HG02973 (cell line): ENCODE data around the gene MMP3.
"Not testable (repeated sequence)": the region's sequence is repeated elsewhere in the genome, so short reads cannot be mapped to it uniquely, and the experiment has no call there.

Experiments
- ATAC-seq: cut with Tn5 transposase; IDR thresholded peaks from one replicate; pipeline ENCODE4 v1.9.1; 2021; ENCODE audit warnings: moderate library complexity; ENCODE audit not compliant: unreplicated experiment

Gene MMP3

DNA sequence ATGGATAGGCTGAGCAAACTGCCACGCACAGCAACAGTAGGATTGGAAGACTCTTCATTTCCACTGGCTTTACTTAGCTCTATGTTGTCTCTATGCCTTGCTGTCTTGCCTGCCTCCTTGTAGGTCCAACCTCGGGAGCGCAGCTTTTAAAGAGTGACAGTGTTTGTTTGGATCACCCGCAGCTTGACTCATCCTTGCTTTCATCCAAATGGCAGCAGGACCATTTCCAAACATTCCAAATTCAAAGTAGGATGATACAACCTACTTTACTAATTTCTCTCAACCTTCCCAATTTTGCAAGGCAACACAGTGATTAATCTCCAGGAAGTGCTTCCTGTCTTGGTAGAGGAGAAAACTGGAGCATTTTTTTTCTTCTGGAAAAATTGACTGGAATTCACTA lies at the start of gene MMP3:
Gene MMP3 (minus strand): TSS at position 121 of the 400 bp plus-strand sequence. CDS start 63 bp downstream, at position 58.
- no peak for ATAC-seq

DNA sequence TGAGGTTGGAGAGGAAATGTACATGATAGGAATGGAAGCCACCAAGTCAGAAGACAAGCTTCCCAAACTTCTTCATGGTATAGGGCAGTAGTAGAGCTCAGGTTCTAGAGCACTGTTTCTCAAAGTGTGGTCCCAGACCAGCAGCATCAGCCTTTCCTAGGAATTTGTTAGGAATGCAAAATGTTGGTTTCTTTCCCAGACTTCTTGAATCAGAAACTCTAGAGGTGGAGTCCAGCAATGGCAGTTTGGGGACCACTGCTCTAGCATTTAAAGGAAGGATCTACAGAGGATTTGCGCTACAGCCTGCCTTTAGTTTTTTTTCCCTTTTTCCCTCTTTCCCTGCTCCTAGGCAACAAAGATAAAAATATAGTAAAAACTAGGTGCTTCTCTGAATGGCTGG lies 48.3 kb upstream of the MMP3 start:
- ATAC-seq: no peak

- ATAC-seq: no peak
These were observed 43.6 kb upstream of the MMP3 start for GRCh38 chr11:102886999-102887398.

DNA sequence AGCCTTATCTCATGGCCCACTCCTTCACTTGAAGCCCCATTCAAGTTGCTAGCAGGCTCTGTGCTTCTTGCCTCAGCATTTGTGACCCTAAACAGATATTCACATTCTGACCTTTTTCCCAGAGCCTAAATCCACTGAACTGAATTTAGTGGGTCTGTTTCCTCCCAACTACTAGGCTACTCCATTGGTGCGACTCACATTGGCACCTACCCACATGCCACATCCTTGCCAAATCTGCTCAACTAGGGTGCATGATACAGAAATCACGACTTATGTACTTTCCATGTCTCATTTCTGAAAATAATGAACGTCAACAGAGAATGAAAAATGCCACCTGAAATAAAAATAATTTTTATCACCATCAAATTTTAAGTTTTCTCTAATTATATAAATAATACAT lies 39.7 kb upstream of the MMP3 start:
- no peak for ATAC-seq

DNA sequence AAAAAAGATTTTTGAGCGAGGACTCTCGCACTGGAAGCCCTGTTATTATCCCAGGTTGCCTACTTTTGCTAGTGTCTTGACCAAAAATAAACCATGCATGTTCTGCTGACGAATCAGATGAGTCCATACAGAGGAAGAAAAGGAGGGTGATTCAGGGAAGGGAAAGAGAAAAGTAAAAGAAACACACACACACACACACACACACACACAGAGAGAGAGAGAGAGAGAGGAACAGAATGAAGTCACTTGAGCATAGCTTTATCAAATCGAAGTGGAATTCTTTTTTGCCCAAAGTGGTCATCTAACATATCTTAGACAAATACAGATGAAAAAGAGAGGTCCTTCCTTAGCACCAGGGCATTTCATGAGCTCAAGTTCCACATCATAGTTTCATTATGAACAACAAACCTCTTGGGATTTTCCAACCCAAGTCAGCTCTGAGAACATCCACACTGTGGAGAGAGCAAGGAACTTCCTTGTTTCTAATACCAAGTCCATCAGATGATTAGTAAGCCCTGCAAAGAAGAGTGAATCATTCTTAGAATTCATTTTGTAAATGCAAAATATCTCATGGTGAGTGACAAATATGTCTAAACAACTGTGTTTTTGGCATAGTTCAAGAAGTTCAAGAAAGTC lies 39.1 kb upstream of the MMP3 start:
- ATAC-seq: peak; percentile 85

DNA sequence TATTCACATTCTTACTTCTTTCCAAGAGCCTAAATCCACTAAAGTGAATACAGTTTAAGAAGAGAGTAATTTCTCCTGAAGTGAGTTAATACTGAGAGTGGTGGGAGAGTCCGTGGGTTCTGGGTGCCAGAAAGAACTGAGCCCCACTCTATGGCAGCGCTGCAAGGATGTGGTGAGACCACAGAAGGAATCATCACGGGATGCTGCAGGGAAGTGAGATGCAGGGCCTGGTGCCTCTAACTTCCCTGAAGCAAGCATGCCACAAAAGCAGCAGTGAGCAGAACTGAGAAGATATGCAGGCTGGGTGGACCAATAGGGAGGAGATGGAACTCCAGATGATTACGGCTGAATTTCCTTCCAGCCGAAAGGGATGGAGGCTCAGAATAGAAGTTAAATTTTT lies 36.4 kb upstream of the MMP3 start:
- no peak for ATAC-seq

DNA sequence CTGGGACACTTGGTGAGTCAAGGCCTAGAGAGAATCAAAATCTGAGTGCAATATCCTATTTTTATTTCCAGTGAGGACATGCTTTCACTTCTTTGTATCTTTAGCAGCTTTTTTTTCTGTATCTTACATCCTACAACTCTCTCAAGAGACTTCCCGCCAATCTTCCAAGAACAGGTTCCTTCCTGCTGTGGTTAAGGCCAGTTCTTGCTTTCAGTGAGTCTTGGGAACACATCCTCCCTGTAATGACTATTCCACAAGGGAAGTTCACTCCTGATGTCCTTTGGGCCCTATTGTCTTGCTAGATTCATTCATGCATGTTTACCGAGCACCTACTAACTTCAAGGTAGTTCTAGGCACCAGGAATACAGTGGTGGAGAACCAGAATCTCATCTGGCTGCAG lies 35.2 kb upstream of the MMP3 start:
- no peak for ATAC-seq

DNA sequence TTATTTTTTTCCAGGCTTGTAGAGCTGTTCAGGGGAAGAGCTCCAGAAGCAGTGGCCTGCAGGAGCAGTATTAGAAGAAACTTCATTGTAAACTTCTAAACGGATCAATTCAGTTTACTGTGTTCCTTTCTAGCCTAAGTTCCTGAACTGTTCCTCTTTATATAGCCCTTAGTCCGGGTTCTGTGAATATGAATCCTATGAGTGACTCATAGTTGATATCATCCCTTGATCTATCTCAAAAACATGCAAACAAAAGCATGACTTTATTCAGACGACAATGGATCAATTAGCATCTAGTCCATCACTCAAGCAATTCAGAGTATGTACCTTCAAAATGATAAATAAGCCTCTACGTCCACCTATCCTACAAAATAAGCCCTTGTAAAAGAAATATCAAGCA lies 31.4 kb upstream of the MMP3 start, which contains the start of gene MMP12:
Gene MMP12 (minus strand): TSS at position 131 of the 400 bp plus-strand sequence. CDS start 45 bp downstream, at position 86.
- no peak for ATAC-seq

DNA sequence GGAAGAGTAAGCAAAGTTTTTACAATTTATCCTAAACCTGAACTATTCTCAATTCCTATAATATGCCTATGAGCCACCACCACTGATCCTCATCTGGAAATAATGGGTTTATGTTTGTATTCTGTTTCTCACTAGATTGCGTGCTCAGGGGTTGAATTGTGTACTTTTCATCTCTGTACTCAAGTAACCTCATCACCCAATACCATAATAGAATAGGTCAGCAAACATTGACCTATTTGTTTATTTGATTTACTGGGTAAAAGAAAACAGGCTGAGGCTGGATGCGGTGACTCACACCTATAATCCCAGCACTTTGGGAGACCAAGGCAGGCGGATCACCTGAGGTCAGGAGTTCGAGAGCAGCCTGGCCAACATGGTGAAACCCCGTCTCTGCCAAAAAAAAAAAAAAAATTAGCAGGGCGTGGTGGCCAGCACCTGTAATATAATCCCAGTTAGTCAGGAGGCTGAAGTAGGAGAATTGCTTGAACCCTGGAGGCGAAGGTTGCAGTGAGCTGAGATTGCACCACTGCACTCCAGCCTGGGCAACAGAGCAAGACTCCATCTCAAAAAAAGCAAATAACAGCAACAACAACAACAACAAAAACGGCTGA lies 26.1 kb upstream of the MMP3 start:
- ATAC-seq: not testable (repeated sequence)

GRCh38 chr11:102868339-102868738 lies 24.9 kb upstream of the MMP3 start:
- ATAC-seq: no peak

DNA sequence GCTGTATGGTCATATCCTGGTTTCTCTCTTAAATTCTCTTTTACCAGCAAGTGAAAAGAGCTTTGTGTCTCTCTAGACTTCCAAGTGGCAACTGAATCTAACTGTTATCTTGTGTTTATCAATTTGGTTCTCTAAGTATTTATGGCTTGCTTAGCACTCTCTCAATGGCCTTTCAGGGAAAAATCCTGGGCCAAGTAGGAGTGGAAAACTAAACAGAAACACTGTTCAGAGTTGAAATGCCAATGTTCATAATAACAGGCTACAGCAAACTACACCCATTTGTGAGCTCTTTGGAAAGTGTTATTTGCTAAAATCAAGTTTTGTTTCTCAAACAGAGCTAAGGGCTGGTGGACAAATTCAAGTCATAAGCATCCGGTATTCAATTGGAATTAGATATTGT lies 21.3 kb upstream of the MMP3 start:
- no peak for ATAC-seq

DNA sequence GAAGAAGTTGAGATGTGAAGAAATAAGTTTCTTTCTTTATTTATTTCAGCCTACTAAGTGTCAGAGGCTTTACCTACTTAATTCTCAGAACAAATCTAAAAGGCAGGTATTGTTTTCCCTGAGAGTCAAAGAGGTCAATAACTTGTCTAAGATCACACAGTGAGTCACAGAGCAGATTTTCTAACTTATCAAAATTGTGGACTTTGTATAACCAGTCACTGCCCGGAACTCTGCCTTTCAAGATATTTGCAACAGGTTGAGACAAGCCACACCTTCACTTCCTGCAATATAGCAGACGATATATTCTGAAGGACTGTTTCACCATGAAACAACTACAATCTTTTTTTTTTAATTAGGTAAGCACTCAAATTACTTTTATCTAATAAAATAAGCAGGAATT lies 10.5 kb upstream of the MMP3 start:
- ATAC-seq: no peak

GRCh38 chr11:102853055-102853454 lies 9.6 kb upstream of the MMP3 start:
- ATAC-seq: no peak

GRCh38 chr11:102850973-102851745 lies 7.8 kb upstream of the MMP3 start:
- no peak for ATAC-seq

DNA sequence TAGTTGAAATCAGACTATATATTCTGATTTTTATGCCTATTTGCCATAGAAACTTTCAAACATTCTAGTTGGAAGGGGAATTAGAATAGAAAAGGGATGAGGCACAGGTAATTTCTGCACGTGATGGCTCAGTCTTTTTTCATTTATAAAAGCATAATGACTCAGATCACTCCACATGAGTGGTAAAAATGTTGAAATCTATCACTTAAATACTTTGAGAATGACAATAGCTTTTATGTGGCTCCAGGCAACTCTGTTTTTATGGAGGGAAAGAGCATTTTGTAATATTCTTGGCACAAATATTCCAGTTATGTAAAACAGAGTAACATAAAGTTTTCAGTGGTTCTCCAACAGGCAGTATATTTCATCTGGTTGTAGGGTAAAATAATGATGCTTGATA lies 5.9 kb upstream of the MMP3 start:
- ATAC-seq: no peak

DNA sequence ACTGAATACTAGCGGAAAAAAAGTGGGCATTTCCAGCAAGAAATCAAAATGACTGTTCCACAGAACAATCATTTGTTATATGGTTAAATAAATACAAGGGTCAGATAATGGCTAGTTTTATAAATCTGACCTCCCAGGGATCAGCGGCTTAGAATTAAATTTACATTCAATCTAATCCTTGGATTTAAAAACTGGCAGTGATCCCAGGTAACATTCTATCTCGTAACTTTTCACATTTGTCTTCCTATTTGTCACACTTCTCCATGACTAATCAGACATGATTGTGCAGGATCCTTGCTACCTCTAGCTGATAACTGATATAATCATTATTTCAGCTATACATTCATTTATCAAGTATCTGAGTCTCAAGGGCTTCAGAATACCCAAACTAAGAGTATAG lies 2.9 kb upstream of the MMP3 start:
- no peak for ATAC-seq

DNA sequence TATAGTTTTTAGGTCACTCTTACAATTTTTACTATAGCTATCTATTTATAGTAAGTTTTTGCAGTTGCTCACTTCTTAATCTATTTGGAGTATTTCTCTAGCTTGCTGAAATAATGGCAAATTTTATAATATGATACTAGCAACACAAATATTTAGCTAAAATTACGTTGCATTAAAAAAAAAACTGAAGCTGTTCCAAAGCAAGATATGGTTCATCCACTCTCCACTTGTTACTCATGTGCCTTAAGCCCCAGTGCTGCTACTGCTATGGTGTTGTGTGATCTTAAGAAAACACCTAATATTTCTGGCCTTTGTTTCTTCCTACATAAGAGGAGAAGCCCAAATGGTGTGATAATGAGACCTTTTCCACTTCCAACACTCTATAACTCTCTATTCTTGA lies 479 bp downstream of the MMP3 start:
- ATAC-seq: no peak

DNA sequence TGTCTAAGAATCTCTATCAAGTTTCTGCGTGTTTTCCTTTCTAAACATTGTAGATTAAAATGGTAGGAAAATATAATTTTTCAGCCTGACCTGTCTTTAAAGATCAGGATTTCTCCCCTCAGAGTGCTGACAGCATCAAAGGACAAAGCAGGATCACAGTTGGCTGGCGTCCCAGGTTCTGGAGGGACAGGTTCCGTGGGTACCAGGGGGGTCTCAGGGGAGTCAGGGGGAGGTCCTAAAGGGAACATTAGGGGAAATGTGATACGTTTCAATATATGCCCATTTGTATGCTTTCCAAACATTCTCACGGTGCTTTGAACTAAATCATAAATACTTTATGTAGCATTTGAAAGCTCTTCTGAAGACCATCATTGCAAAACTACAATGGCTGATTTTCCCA lies 3.4 kb downstream of the MMP3 start:
- ATAC-seq: no peak

- ATAC-seq: no peak
These were observed 5.8 kb downstream of the MMP3 start for GRCh38 chr11:102837646-102838045.

- ATAC-seq: no peak
These were observed 6.3 kb downstream of the MMP3 start for GRCh38 chr11:102837156-102837555.

DNA sequence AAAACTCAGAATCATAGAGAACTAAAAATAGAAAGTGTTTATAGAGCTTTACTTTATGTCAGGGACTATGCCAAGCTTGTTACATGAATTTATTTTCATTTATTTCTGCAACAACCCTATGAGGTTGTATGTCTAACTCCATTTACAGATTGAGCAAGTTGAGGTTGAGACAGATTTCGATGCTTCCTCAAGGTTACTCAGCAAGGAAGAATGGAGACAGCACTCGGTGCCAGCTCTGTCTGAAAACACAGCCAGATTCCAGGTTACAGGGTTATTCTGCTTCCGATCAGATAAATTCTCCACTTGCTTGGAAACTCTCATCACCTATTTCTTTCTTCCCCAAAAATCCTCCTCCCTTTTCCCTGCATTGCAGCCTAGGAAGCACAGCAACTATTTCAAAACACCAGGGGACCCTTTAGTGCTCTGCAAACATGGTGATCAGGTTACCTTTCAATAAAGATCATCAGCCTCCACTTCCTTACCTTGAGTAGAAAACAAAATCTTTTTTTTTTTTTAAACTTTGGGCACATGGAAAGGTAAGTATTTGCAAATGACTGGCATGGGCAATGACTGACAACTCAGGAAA lies 7.0 kb downstream of the MMP3 start:
- ATAC-seq: no peak

DNA sequence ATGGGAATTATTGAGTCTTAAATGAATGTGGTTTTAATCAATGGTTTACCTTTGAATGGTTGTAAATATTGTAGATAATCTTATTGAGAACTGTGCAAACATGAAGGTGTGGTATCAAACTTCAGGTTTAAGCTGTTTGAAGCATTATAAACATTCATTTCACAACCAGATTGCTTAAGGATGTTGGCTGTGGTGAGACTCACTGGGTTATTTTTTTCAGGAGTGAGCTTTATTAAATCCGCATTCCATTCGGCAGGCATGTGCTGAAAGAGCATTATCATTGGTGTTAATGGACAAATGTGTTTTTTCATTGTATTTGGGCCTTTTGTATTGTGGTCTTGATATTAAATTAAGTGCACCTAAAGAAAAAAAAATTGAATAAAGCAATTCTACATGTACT lies 9.7 kb downstream of the MMP3 start:
- no peak for ATAC-seq
